ENCODE data around the gene APC2. TPM values are rescaled to one million over a fixed set of nuclear protein-coding genes. Genes with fewer than 3 reads are reported as not detected.
A peak's percentile ranks its signal among the peaks of the same experiment; 100 is the strongest.

APC2 gene
- total RNA-seq, 4 donors from 2014 or later, result under 0.01 TPM; not detected in 3

- DNase-seq, result no peak
- H3K27me3 ChIP-seq, result peaks cover 0 to 38% (median 0%) of the 10 kb centered on the region in 4 donors
- peak overlapping the region in 2 of 4 donors; percentile 33 to 47 for H3K4me3 ChIP-seq
- H3K9me3 ChIP-seq, result no peaks in the 10 kb centered on the region
- intact Hi-C loops (cut with DNase I), result no loop called here
- H3K4me1 ChIP-seq, result peaks cover 41 to 73% (median 44%) of the 10 kb centered on the region in 3 donors
- whole genome bisulfite sequencing, 2 donors, result 28 to 33% methylated on average over 7 to 9 of the region's 11 CpGs
- H3K27ac ChIP-seq, result peak overlapping the region; percentile 81 to 91 (median 87)
- TF ChIP-seq POLR2A (IDR thresholded peaks at IDR 0.05) (no peak), CTCF (IDR thresholded peaks at IDR 0.05) (no peak)
- H3K36me3 ChIP-seq, result peaks cover 0 to 16% (median 0%) of the 10 kb centered on the region in 3 donors
Observed at GRCh38 chr19:1509602-1510441, 59.9 kb downstream of the APC2 start.

GRCh38 chr19:1510442-1510806, 60.5 kb downstream of the APC2 start:
- peaks cover 41 to 73% (median 44%) of the 10 kb centered on the region in 3 donors for H3K4me1 ChIP-seq
- 36% methylated on average over 12 of the region's 25 CpGs; no CpG with 5 or more reads in 1 of the 2 donors for WGBS, 2 donors
- peak overlapping the region in 2 of 4 donors; percentile 33 to 47 for H3K4me3 ChIP-seq
- H3K36me3 ChIP-seq, result peaks cover 0 to 10% (median 0%) of the 10 kb centered on the region in 3 donors
- H3K27me3 ChIP-seq, result peaks cover 0 to 43% (median 0%) of the 10 kb centered on the region in 4 donors
- intact Hi-C loops (cut with DNase I), result no loop called here
- H3K27ac ChIP-seq, result peak overlapping the region; percentile 81 to 91 (median 87)
- DNase-seq, result no peak
- H3K9me3 ChIP-seq, result no peaks in the 10 kb centered on the region
- no peak for TF ChIP-seq POLR2A (IDR thresholded peaks at IDR 0.05)
- TF ChIP-seq CTCF (IDR thresholded peaks at IDR 0.05), result no peak

GRCh38 chr19:1510807-1511206, 60.9 kb downstream of the APC2 start:
- Histone ChIP-seq H3K27me3 (peaks cover 0 to 43% (median 0%) of the 10 kb centered on the region in 4 donors), H3K4me1 (peaks cover 41 to 73% (median 44%) of the 10 kb centered on the region in 3 donors), H3K4me3 (peak overlapping the region in 2 of 4 donors; percentile 47 to 68), H3K36me3 (peaks cover 0 to 6% (median 0%) of the 10 kb centered on the region in 3 donors), H3K9me3 (no peaks in the 10 kb centered on the region), H3K27ac (peak overlapping the region; percentile 81 to 91 (median 87))
- intact Hi-C loops (cut with DNase I), result no loop called here
- WGBS, 2 donors, result 25 to 28% methylated on average over 6 to 8 of the region's 9 CpGs
- no peak for DNase-seq
- TF ChIP-seq POLR2A (IDR thresholded peaks at IDR 0.05) (no peak), CTCF (IDR thresholded peaks at IDR 0.05) (no peak)

DNA sequence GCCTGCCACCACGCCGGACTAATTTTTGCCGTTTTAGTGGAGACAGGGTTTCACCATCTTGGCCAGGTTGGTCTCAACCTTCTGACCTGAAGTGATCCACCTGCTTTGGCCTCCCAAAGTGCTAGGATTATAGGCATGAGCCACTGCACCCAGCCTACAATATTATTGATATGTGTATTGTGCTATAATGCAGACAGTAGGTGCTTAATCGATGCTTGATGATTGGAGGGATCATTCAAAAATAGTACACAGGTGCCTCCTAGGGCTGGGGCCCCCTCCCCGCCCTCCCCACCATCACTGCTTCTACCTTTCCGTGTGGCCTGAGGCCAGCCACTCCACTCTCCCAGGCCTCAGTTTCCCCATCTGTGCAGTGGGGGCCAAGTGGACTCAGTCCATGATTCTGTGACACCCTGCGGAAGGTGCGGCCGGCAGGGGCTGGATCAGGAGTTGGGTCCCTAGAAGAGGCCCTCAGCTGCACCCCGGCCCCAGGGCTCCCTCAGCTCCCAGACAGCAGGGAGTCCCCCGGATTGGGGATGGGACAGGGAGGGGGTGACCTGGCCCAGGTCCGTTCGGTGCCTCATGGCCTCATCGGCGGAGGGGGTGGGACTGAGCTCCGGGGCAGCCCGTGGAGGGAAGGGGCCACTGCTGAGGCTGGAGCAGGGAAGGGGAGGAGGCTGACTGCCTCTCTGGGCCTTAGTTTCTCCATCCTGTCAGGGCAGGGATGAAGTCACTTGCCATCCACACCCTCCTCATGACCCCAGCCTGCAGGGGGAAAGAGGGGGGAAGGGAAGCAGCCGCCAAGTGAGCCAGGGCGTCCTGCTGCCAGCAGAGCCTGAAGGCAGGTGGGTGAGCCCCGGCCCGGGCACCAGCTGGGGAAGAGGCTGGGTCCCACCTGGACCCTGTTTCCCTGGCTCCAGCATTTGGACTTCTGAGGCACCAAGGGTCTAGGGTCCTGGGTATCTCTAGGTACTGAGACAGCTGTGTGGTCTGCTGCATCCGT, 61.7 kb downstream of the APC2 start:
- H3K4me3 ChIP-seq, result peak overlapping the region; percentile 49 to 77 (median 60)
- H3K27me3 ChIP-seq, result peaks cover 0 to 48% (median 0%) of the 10 kb centered on the region in 4 donors
- peaks cover 41 to 73% (median 44%) of the 10 kb centered on the region in 3 donors for H3K4me1 ChIP-seq
- WGBS, 2 donors, result 42 to 63% methylated on average over 3 to 9 of the region's 22 CpGs
- DNase-seq, result no peak
- no peak for TF ChIP-seq POLR2A (IDR thresholded peaks at IDR 0.05)
- intact Hi-C loops (cut with DNase I), result no loop called here
- no peaks in the 10 kb centered on the region for H3K36me3 ChIP-seq
- peak overlapping the region; percentile 88 to 91 (median 89) for H3K27ac ChIP-seq
- no peaks in the 10 kb centered on the region for H3K9me3 ChIP-seq
